Sciatic nerve (tissue), 2 donors: Measurements from ENCODE around the gene DTHD1. TPM values are rescaled to one million over a fixed set of nuclear protein-coding genes. Genes with fewer than 3 reads are reported as not detected.

ENCODE experiments used
- ATAC-seq: fragments of 200-7000 bp; cut with Tn5 transposase; one replicate; pipeline ENCODE4 v1.9.1; 2020; ENCODE audit warnings: mild to moderate bottlenecking, moderate library complexity
- DNase-seq: peaks from one replicate; pipeline ENCODE4 v3.0.0-alpha.2; 2020; ENCODE audit warnings: low spot score
- intact Hi-C: fragments of 100-400 bp; cut with DNase I; formaldehyde crosslinking; loops from one replicate; pipeline ENCODE4 v1.14.2; 2022
- total RNA-seq: library from RNA; stranded (reverse); fragmentation: NEBNext Ultra II Directional; extraction: Animal tissue kit (Norgen Biotek cat#: 25700); gene quantifications from one replicate; pipeline ENCODE4 v1.2.1, GENCODE V29; 2021
- donor health status: DM: no; HTN: no; CAD: no.
- donor health status: DM: no; HTN: no; CAD: no.

DTHD1 gene
- total RNA-seq, result 0.62 TPM

DNA sequence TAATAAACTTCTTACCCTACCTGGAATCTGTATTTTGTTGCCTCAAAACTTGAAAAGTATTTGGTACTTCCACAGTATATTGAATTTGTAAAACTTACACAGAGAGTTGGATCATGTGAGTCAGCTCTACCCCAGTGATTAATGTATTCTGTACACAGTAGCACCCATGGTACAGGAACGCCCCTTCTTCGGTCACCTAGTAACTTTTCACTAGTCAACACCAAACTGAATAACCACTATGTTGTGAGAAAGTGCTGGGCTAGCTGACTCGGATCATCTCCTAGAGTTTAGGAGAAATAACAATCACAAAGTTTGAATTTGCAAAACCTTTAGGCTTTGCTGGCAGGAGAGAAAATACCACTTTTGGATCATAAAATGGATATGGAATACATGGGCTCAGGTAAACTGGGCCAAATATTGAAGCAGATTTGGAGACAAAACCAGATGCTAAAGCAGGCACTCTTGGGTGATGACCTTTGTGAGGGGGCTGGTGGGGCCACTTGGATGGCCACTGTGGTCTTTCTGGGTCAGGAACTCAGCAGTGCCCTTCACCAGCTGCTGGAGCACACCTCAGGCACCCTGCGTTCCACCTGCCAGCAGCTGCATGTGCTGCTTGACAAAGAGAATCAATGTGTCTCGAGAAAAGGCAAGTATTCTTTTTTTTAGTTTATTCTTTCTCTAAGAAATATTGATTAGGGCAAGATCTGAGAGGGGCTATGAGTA lies at the start of gene DTHD1:
TSS of gene DTHD1 (plus strand) at position 233 of the 723 bp plus-strand sequence. CDS start at position 376, 143 bp downstream.
- DNase-seq, result no peak
- intact Hi-C loops, result no loop called here
- ATAC-seq, result no peak

DNA sequence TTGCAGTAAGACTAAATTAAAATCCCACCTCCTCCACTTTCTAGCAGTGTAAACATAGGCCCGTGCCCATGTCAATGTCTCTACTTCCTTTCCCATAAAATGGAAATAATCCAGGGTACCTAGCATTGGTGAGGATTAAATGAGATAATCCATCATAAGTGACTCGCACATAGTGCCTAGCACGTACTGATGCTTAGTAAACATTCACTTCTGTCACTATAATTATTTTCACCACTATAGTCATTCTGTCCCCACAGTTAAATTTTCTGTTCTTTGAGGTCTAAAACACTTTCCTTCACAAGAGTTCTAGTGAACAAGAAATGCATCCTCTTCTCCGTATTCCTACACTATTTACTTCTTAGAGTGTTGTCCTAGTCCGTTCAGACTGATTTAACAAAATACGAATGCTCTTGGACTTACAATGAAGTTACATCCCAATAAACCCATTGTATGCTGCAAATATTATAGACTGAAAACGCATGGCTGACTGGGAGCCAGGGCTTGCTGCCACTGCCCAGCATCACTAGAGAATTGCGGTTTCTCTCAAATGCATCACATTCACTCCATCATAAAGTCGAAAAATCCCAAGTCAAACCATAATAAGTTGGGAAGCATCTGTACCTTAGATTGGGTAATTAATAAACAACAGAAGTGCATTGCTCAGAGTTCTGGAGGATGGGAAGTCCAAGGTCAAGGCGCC lies 47.7 kb upstream of the DTHD1 start:
- ATAC-seq (no peak), DNase-seq (no peak)
- intact Hi-C loops, result no loop called here

DNA sequence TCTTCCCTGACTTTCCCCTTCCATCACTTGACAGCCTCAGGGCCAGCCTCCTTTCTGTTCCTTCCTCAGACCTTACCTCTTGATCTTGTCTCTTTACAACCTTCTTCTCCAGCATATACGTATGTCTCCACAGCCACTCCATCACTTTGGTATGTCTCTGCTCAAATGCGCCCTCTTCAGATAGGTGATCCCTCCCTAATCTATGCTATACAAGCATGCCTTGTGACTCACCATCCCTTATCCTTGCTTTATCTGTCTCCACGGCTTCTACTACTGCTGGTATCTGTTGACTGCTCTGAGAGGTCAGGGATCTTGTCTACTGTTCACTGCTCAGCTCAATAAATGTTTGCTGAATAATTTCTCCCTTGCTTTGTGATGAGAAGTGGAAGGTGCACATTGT lies 46.1 kb upstream of the DTHD1 start:
- ATAC-seq (no peak), DNase-seq (no peak)
- intact Hi-C loops, result no loop called here

DNA sequence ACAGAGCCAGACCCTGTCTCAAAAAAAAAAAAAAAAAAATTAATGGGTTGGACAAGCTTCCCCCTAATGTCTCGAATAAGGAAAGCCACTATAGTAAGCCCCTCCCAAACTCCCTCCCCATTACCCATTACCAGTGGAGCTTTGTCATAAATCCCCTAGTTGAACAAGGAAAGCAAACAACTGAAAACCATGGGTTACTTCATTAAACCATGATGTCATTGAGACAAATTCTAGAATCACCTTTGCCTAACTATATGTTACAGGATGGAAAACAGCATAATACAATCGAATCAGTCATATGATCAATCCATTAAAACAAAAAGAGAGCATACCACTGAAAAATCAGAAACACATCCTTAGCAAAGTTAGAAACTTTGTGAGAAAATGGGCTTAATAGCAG lies 45.3 kb upstream of the DTHD1 start:
- intact Hi-C loops, result no loop called here
- ATAC-seq (no peak), DNase-seq (no peak)

DNA sequence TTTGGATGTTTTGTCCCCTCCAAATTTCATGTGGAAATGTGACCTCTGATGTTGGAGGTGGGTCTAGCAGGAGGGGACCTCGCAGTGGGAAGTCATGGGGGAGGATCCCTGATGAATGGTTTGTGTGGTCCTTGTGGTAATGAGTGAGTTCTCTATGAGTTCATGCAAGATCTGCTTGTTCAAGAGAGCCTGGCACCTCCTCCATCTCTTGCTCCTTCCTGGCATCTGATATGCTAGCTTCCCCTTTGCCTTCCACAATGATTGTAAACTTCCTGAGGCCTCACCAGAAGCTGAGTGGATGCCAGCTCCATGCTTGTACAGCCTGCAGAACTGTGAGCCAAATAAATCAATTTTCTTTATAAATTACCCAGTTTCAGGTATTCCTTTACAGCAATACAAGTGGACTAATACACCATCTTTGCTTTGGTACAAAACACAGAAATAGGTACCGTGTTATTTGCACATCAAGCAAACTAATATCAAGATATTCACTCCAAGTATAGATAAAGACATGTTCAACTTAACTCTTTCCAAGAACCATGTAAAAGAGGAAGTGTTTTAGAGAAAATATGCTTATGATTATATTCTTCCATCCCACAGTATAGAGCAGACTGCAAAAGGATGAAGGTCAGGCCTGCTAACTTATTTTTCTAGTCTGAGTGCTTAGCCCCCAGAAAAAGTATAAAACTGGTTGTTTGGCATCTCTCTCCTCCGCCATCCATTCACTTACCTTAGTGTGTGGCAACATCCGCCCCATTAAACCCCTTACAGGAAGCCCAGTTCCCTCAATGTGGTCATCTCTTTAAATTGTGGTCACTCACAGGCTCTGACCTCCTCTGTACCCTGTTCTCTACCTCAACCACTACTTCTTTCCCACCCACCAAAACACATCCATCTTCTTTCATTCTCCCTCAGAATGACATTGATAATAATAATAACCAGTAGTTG lies 43.8 kb upstream of the DTHD1 start:
- intact Hi-C loops, result no loop called here
- ATAC-seq (no peak), DNase-seq (no peak)

DNA sequence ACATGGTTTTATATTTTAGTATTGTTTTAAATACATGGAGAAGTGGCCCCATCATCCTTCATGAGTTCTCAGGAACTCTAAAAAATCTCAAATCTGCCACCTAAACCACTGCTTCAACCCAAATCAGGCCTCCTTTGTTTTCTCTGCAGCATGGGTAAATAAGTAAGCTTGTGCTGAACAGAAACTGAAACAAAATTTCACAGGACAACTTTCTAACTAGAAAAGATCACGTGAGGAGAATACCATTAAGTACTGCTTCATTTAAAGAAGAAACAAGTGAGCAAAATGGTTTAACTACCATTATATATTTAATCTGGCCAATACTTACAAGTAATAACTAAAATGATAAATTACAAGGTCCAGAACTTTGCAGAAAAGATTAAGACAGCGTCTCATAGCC lies 39.6 kb upstream of the DTHD1 start:
- ATAC-seq, result peak; percentile 59
- intact Hi-C loops, result no loop called here
- no peak for DNase-seq

DNA sequence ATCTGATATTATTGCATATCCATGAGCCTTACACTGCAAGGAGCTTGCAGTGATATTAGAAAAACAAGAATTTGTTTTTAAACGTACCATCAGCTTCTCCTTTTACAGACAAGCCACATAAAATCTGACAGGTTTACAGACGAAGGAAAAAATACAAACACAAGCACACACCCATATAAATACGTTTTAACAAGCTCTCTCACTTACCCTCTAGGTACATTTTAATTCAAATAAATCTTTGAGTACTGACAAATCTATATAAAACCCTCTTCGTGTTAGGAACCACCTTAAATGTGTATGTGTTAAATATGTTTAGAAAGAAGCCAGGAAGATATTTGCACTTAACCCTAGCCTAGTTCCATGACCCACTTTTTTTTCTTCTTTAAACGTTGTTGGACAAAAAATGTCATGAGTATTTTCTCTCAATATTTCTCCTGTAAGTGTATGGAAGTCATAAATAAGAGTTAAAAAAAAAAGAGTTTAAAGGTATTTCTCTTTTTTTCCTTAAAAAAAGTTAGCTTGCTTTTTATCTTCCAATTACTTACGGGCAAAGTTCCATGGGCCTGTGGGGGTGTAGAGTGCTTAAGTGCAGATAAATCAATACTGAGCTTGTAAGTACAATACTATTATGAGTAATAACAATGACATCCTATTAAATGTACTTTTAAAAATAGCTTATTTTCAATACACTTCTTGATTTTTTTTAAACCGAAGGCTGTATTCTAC lies 38.6 kb upstream of the DTHD1 start:
- intact Hi-C loops, result no loop called here
- ATAC-seq (no peak), DNase-seq (no peak)

DNA sequence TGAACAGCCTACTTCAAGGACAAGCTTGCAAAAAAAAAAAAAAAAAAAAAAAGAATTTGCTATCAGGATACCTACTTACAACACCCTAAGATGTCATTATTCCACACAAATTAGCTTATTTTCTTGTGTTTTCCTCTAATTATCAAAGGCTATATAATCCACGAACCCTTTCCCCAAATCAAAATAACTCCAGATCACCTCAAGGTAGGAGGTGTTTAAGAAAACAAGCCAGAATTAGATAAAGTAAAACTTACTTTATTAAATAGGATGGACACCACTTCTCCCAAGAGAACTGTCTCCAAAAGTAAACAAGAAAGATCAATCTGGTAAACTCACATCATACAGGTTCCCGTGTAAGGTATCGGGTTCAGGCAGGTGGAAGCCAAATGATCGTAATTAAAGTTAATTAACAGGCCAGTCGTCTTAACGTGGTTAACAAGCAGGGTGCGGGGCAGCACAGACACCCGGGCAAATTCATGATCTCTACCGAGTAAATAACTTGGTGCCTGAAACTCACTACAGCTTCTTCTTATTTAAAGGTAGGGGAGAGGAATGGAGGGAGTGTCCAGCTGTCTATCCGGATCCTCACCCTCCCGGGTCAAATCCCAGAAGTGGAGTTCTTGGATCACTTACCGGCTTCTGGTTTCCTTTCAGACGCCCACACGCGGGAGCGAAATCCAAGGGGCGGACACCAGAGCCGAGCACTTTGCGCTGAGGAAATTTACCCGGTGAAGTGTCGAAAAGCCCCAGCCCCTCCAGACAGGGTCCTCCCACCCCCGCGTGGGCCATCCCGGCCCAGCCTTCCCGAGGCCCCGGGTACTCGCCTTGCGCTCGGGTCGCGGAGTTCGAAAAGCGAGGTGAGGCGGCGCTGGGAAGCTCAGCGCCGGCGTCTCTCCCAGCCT lies 37.8 kb upstream of the DTHD1 start:
- DNase-seq, result peak; percentile 67

DNA sequence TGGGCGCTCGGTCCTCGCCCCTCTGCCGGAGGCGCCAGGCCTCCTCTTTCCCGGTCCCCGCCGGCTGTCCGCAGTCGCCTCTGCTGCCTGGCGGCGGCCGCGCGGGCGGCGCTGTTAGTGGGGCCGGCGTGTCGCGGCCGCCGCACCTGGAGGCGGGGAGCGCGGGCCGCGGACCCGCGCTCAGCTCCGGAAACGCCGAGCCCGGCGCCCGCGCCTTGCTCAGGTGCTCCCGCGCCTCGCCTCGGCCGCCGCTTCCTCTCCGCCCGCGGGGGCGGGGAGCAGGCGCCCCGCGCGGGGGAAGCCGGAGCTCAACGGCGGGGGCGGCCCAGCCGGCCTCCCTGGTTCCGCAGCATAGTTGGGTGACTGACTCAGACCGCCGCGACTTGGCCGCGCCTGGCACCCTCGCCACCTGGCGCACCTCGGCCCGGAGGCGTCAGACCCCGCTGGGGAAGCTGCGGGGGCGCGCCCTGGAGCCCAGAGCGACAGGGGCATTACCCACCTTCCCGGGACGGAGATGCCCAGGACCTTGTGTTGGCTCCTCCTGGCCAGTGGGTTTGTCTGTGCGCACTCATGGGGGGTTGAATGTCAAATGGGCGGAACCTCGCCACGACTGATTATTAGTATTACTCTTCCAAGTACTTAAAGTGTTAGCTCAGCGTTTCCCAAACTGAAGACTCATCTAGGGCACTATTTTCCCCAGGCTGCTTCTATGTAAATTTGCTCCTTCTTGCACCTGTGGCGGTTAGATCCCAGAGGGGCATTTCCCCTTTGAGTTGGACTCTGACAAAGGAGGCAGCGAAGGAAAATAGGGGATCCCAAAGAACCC lies 36.9 kb upstream of the DTHD1 start, which contains the start of gene ARAP2:
TSS of gene ARAP2 (minus strand) at position 258 of the 826 bp plus-strand sequence. CDS start 15,028 bp downstream, outside the sequence.
- peak; percentile 71 for DNase-seq
- peak; percentile 64 for ATAC-seq

More for the DNA sequence above, 37.8 kb upstream of the DTHD1 start:
- intact Hi-C loops, result no loop called here
- peak; percentile 65 for ATAC-seq

DNA sequence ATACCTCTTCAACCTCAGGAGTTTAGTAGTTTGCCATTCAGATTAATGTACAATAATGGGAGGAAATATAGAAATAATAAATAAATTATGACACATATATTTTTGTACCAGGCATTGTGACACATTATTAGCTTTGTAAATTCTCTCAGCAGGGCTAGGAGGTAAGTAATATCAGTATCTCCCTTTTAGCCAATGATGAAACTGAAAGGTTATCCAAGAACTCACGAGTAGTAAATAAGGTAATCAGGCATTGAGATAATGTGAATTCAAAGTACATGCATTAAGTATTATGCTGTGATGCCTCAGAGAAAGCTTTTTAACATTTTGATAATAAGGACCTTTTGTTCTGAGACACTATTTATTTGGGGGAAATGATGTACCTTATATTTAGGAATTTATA lies 31.8 kb upstream of the DTHD1 start:
- DNase-seq (no peak), ATAC-seq (no peak)
- intact Hi-C loops, result no loop called here

More for the DNA sequence above, 36.9 kb upstream of the DTHD1 start, which contains the start of gene ARAP2:
- intact Hi-C loops, result no loop called here

DNA sequence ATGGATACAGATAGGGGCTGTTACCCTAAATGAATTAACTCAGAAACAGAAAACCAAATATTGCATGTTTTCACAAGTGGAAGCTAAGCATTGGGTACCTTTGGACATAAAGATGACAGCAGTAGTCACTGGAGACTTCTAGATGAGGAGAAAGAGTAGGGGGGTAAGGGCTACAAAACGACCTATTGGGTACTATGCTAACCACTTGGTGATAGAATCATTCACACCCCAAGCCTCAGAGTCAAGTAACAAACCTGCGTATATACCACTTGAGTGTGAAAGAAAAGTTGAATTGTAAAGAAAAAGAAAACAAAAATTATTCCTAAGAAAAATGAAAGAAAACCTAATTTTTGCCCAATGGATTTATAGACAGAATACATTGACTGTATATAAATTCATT lies 29.4 kb upstream of the DTHD1 start:
- intact Hi-C loops, result no loop called here
- no peak for DNase-seq
- no peak for ATAC-seq

DNA sequence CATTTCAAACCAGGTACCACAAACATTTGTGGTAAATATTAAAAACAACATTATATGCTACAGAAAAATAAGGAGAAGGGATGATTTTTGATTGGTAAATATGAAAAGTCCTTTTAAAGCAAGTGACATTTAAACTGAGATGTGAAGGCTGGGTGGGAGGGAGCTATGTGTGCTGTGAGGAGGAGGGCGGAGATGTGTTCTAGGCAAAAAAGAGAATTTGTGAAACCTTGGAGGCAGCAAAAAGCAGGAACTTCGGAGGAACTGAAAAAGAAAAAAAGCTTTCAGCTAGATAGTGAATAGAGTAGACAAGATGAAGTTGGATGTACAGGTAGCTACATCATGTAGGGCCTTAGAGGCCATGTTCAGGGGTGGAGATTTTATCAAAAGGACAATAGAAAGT lies 27.0 kb upstream of the DTHD1 start:
- DNase-seq, result no peak
- intact Hi-C loops, result no loop called here
- no peak for ATAC-seq

DNA sequence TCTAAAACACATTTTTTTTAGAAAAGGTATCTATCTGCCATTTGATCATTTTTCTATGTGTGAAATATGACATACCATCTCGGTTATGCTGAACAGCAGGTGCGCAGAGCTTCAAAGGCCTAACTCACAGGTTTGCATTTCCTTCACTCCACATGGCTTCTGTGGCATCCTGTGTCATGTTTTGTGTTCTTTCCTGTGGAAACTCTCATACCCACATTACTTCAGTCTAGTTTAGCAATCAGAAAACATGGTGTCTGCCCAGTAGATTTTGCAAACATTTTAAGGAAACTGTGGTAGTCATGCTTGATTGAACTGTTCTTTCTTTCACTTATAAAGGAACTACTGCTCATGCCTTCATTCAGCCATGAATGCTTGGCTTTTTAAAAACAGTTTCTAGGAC lies 25.8 kb upstream of the DTHD1 start:
- intact Hi-C loops, result no loop called here
- DNase-seq (no peak), ATAC-seq (no peak)

DNA sequence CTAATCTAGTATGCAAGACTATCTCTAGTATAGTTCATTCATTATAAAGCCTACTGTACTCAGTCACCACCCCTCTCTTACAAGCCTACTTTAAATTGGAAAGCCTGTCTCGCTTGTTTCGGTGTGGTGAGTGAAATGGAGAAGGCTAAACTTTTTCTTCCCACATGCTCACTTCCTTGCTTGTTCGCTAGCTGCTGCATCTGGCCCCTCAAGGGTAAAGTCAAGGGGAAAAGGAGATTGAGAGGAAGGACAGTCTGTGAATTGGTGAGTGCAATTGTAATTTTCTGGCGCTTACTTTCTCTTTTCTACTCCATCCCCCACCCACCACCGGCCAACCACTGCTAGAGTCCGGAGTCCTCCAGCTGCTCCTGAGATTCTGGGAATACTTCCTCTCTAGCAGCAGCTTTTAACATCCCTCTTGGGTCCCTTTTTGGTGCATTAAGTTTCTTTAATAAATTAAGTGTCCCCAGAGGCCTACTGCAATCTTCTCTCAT lies 25.0 kb upstream of the DTHD1 start:
- no peak for DNase-seq
- ATAC-seq, result peak; percentile 66
- intact Hi-C loops, result no loop called here

DNA sequence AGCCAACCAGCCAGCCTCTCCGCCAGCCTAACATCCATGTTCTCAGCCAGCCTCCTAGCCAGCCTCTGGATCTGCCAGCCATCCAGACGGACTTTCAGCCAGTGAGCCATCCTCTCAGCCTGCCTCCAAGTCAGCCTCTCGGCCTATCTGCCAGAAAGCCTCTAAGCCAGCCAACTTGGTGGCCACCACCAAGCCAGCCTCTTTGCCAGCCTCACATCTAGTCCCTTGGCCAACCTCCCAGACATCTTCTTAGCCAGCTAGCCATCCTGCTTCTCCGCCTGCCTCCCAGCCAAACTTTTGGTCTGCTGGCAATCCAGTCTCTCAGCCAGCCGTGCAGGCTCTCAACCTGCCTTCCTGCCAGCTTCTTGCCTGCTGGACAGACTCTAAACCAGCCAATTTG lies 20.7 kb upstream of the DTHD1 start:
- DNase-seq (no peak), ATAC-seq (no peak)
- intact Hi-C loops, result no loop called here

DNA sequence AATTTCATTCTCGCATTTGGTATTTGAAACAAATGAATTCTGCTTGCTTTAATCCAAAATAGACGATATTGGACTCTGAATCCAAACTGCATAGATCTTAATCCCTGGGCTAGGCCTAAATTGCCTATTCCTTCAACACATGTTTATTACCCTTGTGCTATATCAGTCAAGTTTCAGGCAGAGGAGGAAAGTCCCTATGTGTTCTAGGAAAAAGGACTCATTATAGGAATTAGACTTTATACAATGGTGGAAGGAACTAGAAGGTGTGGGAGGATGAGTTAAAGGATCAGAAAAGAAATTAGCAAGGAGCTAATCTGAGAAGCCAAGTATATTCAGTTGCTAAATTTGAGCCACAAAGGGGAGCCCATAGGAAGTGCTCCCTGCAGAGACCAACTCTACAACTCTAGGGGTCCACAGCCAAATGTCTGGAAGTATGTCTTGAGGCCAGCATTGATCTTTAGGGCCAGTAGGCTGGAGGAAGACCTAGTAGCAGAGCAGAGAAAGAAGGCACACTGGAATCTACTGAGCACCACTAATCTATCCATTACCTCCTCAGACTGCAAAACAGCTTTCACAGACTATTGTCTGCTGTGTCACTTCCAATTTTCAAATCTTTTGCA lies 17.1 kb upstream of the DTHD1 start:
- ATAC-seq, result no peak
- no peak for DNase-seq
- intact Hi-C loops, result no loop called here
